ENCODE measurements around the gene UGGT1. TPM values are rescaled to one million over a fixed set of nuclear protein-coding genes. Genes with fewer than 3 reads are reported as not detected.

The UGGT1 gene
- total RNA-seq, 8 experiments from 2014 or later: 21.8 to 50.2 (median 39.5) TPM

GRCh38 chr2:128134573-128134972, 43.6 kb downstream of the UGGT1 start:
- ATAC-seq (replicated peaks in 6 of 8): no peak
- H3K4me3 ChIP-seq: no peak overlapping the region
- H3K27ac ChIP-seq: no peak overlapping the region
- no peaks in the 10 kb centered on the region for H3K4me1 ChIP-seq (replicated peaks in 1 of 2)
- in situ Hi-C loops (cut with MboI; ENCODE audit: low pct_unique_long_range_greater_than_20kb in 2 of 9, low sequenced_read_pairs in 9 of 9, unreplicated experiment in 9 of 9): no loop called here
- WGBS, 10 experiments: 80 to 100% (median 99%) methylated on average over 1 to 5 of the region's 5 CpGs

GRCh38 chr2:128137094-128137616, 46.2 kb downstream of the UGGT1 start:
- ATAC-seq (replicated peaks in 6 of 8): no peak
- Histone ChIP-seq H3K27ac (no peak overlapping the region), H3K4me3 (no peak overlapping the region), H3K4me1 (replicated peaks in 1 of 2) (no peaks in the 10 kb centered on the region)
- in situ Hi-C loops (cut with MboI; ENCODE audit: low pct_unique_long_range_greater_than_20kb in 2 of 9, low sequenced_read_pairs in 9 of 9, unreplicated experiment in 9 of 9): no loop called here
- WGBS, 10 experiments: 86 to 100% (median 100%) methylated on average over 1 to 3 of the region's 3 CpGs; no CpG with 5 or more reads in 3 of the 10 experiments

- no peak for ATAC-seq (replicated peaks in 6 of 8)
- no peaks in the 10 kb centered on the region for H3K4me1 ChIP-seq (replicated peaks in 1 of 2)
- no peak overlapping the region for H3K4me3 ChIP-seq
- no peak overlapping the region for H3K27ac ChIP-seq
- WGBS, 10 experiments: 76 to 100% (median 100%) methylated on average over 1 to 3 of the region's 9 CpGs; no CpG with 5 or more reads in 5 of the 10 experiments
- in situ Hi-C loops (cut with MboI; ENCODE audit: low pct_unique_long_range_greater_than_20kb in 2 of 9, low sequenced_read_pairs in 9 of 9, unreplicated experiment in 9 of 9): no loop called here
Observed at GRCh38 chr2:128139624-128140023, 48.6 kb downstream of the UGGT1 start.

- Histone ChIP-seq H3K4me3 (no peak overlapping the region), H3K4me1 (replicated peaks in 1 of 2) (no peaks in the 10 kb centered on the region), H3K27ac (no peak overlapping the region)
- 83 to 100% (median 94%) methylated on average over 1 to 3 of the region's 3 CpGs; no CpG with 5 or more reads in 3 of the 10 experiments for whole genome bisulfite sequencing, 10 experiments
- in situ Hi-C loops (cut with MboI; ENCODE audit: low pct_unique_long_range_greater_than_20kb in 2 of 9, low sequenced_read_pairs in 9 of 9, unreplicated experiment in 9 of 9): no loop called here
- no peak for ATAC-seq (replicated peaks in 6 of 8)
Observed at GRCh38 chr2:128145651-128146050, 54.7 kb downstream of the UGGT1 start.

DNA sequence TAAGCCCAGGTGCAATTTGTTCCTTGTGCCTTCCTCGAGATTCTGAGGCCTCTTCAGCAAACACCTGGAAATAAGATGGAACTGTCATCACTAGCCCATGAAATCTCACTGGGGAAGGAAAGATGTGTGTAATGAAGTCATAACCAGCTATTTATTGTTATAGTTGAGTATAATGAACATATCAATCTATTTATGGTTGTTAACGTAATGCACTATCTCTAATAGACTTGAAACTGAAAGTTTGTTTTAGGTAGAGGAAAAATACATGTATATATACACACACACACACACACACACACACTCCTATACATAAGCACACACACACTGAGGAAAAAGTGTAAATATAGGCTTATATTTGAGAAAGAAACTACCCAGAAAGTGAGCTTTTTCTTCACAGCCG, 62.8 kb downstream of the UGGT1 start:
- H3K4me3 ChIP-seq: no peak overlapping the region
- H3K27ac ChIP-seq: no peak overlapping the region
- no peak for ATAC-seq (replicated peaks in 6 of 8)
- in situ Hi-C loops (cut with MboI; ENCODE audit: low pct_unique_long_range_greater_than_20kb in 2 of 9, low sequenced_read_pairs in 9 of 9, unreplicated experiment in 9 of 9): no loop called here
- WGBS, 10 experiments: 61 to 100% (median 95%) methylated on average over 1 to 3 of the region's 3 CpGs; no CpG with 5 or more reads in 2 of the 10 experiments
- no peaks in the 10 kb centered on the region for H3K4me1 ChIP-seq (replicated peaks in 1 of 2)

GRCh38 chr2:128154225-128154624, 63.2 kb downstream of the UGGT1 start:
- ATAC-seq (replicated peaks in 6 of 8): no peak
- 94 to 100% (median 100%) methylated on average over 1 to 3 of the region's 4 CpGs; no CpG with 5 or more reads in 1 of the 10 experiments for WGBS, 10 experiments
- in situ Hi-C loops (cut with MboI; ENCODE audit: low pct_unique_long_range_greater_than_20kb in 2 of 9, low sequenced_read_pairs in 9 of 9, unreplicated experiment in 9 of 9): no loop called here
- no peaks in the 10 kb centered on the region for H3K4me1 ChIP-seq (replicated peaks in 1 of 2)
- H3K4me3 ChIP-seq: no peak overlapping the region
- no peak overlapping the region for H3K27ac ChIP-seq

GRCh38 chr2:128155970-128156369, 65.0 kb downstream of the UGGT1 start:
- in situ Hi-C loops (cut with MboI; ENCODE audit: low pct_unique_long_range_greater_than_20kb in 2 of 9, low sequenced_read_pairs in 9 of 9, unreplicated experiment in 9 of 9): no loop called here
- no peak for ATAC-seq (replicated peaks in 6 of 8)
- WGBS, 10 experiments: 60 to 100% (median 97%) methylated on average over 1 to 9 of the region's 9 CpGs

DNA sequence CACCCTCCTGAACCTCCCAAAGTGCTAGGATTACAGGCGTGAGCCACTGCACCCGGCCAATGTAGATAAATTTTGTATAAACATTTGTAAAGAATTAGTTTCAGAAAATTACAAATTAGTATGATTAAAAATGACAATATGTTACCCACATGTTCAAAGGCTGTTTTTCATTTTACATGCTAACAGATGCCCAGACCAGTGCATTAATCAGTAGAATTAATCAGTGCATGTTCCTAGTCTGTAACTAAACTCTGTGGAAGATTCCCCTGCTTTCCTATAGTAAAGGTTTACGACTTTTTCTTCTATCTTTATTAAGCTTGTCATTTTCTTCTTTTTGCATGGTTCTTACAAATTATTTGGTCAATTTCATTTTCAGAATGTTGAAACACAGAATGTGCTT, 65.8 kb downstream of the UGGT1 start:
- no peak overlapping the region for H3K4me3 ChIP-seq
- 17 to 100% (median 88%) methylated on average over 1 to 3 of the region's 3 CpGs for WGBS, 10 experiments
- no peak overlapping the region for H3K27ac ChIP-seq
- in situ Hi-C loops (cut with MboI; ENCODE audit: low pct_unique_long_range_greater_than_20kb in 2 of 9, low sequenced_read_pairs in 9 of 9, unreplicated experiment in 9 of 9): no loop called here
- H3K4me1 ChIP-seq (replicated peaks in 1 of 2): no peaks in the 10 kb centered on the region
- ATAC-seq (replicated peaks in 6 of 8): no peak

More at GRCh38 chr2:128155970-128156369, 65.0 kb downstream of the UGGT1 start:
- Histone ChIP-seq H3K27ac (no peak overlapping the region), H3K4me3 (no peak overlapping the region), H3K4me1 (replicated peaks in 1 of 2) (no peaks in the 10 kb centered on the region)

GRCh38 chr2:128157644-128158043, 66.6 kb downstream of the UGGT1 start:
- no peak overlapping the region for H3K4me3 ChIP-seq
- no peak overlapping the region for H3K27ac ChIP-seq
- no peak for ATAC-seq (replicated peaks in 6 of 8)
- in situ Hi-C loops (cut with MboI; ENCODE audit: low pct_unique_long_range_greater_than_20kb in 2 of 9, low sequenced_read_pairs in 9 of 9, unreplicated experiment in 9 of 9): no loop called here
- 80 to 100% (median 100%) methylated on average over 1 to 2 of the region's 3 CpGs; no CpG with 5 or more reads in 6 of the 10 experiments for WGBS, 10 experiments
- no peaks in the 10 kb centered on the region for H3K4me1 ChIP-seq (replicated peaks in 1 of 2)

- no peak for ATAC-seq (replicated peaks in 6 of 8)
- Histone ChIP-seq H3K4me1 (replicated peaks in 1 of 2) (no peaks in the 10 kb centered on the region), H3K4me3 (no peak overlapping the region), H3K27ac (no peak overlapping the region)
- WGBS, 10 experiments: 57 to 100% (median 92%) methylated on average over 1 of the region's 1 CpG; no CpG with 5 or more reads in 6 of the 10 experiments
- in situ Hi-C loops (cut with MboI; ENCODE audit: low pct_unique_long_range_greater_than_20kb in 2 of 9, low sequenced_read_pairs in 9 of 9, unreplicated experiment in 9 of 9): no loop called here
Observed at GRCh38 chr2:128158176-128158575, 67.2 kb downstream of the UGGT1 start.

- no peak for ATAC-seq (replicated peaks in 6 of 8)
- Histone ChIP-seq H3K4me3 (no peak overlapping the region), H3K4me1 (replicated peaks in 1 of 2) (no peaks in the 10 kb centered on the region), H3K27ac (no peak overlapping the region)
- in situ Hi-C loops (cut with MboI; ENCODE audit: low pct_unique_long_range_greater_than_20kb in 2 of 9, low sequenced_read_pairs in 9 of 9, unreplicated experiment in 9 of 9): no loop called here
- 80 to 100% (median 93%) methylated on average over 1 to 6 of the region's 7 CpGs for WGBS, 10 experiments
Observed at GRCh38 chr2:128159437-128159836, 68.4 kb downstream of the UGGT1 start.

DNA sequence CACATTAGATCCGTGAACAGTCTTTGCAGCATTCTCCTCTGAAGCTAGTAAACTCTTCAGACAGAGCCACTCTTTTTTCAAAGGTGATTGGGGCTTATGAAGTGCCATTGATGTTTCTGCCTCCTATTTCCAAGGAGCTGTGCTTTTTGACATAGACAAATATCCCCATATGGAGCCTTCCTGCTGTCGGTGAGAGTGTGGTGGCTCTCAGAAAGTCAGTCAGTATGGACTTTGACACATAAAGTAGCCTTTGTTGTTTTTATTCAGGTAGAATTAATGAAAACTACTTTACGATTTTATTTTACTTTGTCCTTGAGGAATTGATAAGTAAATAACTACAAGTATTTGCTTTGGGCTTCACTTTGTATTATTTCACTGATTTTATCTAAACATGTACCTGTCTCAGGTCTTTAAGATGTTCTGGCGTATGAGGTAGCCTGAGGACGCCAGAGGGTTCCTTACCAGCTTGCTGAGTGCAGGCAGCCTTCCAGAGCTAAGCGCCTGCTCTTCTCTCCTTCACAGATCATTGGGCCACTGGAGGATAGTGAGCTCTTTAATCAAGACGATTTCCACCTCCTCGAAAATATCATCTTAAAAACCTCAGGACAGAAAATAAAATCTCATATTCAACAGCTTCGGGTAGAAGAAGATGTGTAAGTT, 69.7 kb downstream of the UGGT1 start:
- Histone ChIP-seq H3K4me3 (no peak overlapping the region), H3K4me1 (replicated peaks in 1 of 2) (no peaks in the 10 kb centered on the region), H3K27ac (no peak overlapping the region)
- no peak for ATAC-seq (replicated peaks in 6 of 8)
- WGBS, 10 experiments: 60 to 100% (median 95%) methylated on average over 1 to 9 of the region's 9 CpGs; no CpG with 5 or more reads in 1 of the 10 experiments
- in situ Hi-C loops (cut with MboI; ENCODE audit: low pct_unique_long_range_greater_than_20kb in 2 of 9, low sequenced_read_pairs in 9 of 9, unreplicated experiment in 9 of 9): no loop called here

DNA sequence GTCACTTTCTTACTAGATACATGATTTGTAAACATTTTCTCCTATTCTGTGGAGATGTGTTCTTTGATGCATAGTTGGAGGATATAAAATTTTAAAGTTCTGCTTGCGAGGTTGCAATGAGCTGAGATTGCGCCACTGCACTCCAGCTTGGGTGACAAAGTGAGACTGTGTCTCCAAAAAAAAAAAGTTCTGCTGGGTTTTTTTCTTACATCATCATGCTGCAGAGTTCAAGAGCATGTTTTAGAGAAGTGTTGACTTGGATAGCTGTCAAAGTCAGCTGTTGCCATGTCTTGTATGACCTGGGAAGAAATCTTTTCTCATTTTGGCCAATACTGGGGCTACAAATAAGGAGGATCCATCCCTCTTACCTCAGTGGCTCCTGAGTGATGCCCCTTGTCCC, 71.3 kb downstream of the UGGT1 start:
- 96 to 100% (median 100%) methylated on average over 2 of the region's 2 CpGs; no CpG with 5 or more reads in 6 of the 10 experiments for WGBS, 10 experiments
- no peak overlapping the region for H3K27ac ChIP-seq
- in situ Hi-C loops (cut with MboI; ENCODE audit: low pct_unique_long_range_greater_than_20kb in 2 of 9, low sequenced_read_pairs in 9 of 9, unreplicated experiment in 9 of 9): no loop called here
- no peak overlapping the region for H3K4me3 ChIP-seq
- no peaks in the 10 kb centered on the region for H3K4me1 ChIP-seq (replicated peaks in 1 of 2)
- ATAC-seq (replicated peaks in 6 of 8): no peak

DNA sequence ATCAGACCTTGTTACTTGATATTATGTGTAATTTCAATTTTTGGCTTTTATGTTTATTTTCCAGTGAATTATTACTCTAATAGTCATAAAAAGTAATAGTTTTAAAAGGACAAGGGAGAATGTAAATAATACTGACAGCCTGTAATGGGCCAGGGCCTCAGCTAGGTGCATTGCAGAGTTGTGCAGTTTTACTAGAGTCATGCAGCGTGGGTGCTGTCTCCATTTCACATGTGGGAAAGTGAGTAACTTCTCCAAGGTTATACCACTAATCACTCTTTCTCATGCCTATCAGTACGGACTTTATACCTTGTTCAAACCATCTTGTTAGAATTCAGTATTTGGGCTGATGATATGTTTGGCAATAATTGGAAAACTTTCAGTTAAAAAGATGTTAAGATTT, 73.3 kb downstream of the UGGT1 start:
- Histone ChIP-seq H3K27ac (no peak overlapping the region), H3K4me3 (no peak overlapping the region), H3K4me1 (replicated peaks in 1 of 2) (no peaks in the 10 kb centered on the region)
- ATAC-seq (replicated peaks in 6 of 8): no peak
- in situ Hi-C loops (cut with MboI; ENCODE audit: low pct_unique_long_range_greater_than_20kb in 2 of 9, low sequenced_read_pairs in 9 of 9, unreplicated experiment in 9 of 9): no loop called here
- WGBS, 10 experiments: 71 to 100% (median 90%) methylated on average over 1 to 2 of the region's 2 CpGs; no CpG with 5 or more reads in 2 of the 10 experiments

Measured in motor neuron (in vitro differentiated cells).